CD4-positive, alpha-beta T cell treated with Interleukin-12 subunit alpha and Interleukin-12 subunit beta, for 1 hour (primary cell): ENCODE results near the gene ARHGAP27.
"Not testable (repeated sequence)": the region's sequence is repeated elsewhere in the genome, so short reads cannot be mapped to it uniquely, and the experiment has no call there.

Experiments
- DNase-seq: peaks from one replicate; pipeline ENCODE4 v3.0.0-alpha.2; 2020

ARHGAP27 gene

DNA sequence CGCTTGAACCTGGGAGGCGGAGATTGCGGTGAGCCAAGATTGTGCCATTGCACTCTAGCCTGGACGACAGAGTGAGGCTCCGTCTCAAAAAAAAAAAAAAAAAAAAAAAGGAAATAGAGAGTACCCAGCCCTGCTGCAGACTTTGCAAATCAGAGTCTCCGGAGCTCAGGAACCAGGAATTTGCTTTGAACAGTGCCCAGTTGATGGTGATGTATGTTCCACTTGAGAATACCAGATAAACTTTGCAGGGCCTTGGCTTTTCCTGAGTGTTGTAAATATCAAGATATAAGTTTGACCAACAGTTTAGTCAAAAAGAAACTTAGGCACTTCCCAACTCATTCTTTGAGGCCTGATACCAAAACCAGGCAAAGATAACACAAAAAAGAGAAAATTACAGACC lies 85.2 kb downstream of the ARHGAP27 start:
- no peak for DNase-seq

DNA sequence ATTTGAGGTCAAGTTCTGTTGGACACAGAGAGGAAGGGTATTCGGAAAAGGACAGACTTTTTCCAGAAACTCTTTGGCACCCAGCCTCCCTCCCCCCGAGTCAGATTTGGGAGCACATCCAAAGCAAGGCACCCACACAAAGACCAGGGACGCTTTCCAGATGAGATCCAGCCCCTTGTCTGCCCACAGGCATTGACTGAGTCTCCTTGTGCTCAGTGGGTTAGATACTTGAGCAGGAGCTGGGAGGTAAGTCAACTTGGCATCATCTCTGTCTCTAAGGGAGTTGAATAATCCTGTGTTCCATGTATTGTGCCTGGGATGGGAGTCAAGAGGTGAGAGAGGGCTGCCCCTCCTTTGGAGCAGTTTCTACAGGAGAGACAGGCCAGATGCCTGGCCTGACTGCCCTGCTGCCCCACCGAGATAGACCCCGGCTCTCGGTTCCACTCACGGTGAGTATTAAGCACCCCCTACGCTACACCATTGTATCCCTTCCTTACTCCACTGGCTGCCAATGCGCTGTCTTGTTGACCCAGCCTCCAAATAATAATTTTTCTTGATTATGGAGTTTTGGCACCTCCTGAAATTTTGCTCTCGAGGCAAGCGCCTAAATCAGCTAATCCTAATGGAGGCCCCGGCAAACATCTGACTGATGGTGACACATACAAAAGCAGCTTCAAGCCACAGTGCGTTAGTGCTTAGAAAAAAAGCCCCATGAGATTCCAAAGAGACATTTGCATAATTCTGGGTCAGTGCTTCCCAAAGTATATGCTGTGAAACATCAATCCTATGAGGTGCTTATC lies 86.3 kb downstream of the ARHGAP27 start:
- no peak for DNase-seq

DNA sequence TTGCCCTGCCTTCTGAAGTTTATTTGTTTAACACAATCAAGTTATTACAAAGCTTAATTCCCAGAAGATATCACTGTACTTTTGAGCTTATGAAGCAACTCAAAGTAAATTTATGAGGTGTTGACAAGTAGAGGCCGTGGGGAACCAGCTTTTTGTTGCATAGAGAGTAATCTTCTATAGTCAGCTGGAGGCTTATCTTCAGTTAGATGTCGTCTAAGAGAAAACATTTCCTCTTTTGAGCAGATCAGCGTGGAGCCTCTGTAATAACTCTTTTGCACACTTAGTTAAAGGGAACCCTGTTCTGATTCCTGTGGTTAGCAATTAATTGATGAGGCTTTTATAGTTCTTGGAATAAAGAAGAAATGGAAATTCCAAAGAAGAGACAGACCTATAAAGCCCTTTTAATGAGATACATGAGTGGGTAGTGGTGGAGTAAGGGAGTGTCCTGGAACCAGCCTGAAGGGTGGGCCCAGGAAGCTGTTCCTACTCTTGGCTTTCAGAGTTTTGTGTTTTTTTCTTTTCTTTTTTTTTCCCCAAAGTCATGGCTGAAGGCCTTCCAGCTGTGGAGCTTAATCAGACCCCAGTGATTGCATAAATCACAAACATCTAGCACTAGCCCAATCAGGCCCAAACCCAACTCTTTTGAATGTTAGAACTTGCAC lies 87.0 kb downstream of the ARHGAP27 start:
- no peak for DNase-seq

DNA sequence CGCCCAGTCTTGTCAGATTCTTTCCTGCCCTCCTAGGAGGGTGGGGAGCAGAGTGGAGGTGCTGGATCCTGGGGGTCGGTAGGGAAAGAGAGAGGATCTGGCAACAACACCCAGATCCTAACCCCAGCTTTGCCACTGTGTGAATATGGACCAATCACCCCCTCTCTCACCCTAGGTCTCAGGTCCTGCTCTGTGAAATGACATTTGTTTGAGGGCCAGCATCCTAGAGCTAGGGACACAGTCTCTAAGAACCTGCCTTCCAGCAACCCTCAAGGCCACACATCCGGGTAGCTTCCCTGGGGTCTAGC lies 87.5 kb downstream of the ARHGAP27 start:
- no peak for DNase-seq

DNA sequence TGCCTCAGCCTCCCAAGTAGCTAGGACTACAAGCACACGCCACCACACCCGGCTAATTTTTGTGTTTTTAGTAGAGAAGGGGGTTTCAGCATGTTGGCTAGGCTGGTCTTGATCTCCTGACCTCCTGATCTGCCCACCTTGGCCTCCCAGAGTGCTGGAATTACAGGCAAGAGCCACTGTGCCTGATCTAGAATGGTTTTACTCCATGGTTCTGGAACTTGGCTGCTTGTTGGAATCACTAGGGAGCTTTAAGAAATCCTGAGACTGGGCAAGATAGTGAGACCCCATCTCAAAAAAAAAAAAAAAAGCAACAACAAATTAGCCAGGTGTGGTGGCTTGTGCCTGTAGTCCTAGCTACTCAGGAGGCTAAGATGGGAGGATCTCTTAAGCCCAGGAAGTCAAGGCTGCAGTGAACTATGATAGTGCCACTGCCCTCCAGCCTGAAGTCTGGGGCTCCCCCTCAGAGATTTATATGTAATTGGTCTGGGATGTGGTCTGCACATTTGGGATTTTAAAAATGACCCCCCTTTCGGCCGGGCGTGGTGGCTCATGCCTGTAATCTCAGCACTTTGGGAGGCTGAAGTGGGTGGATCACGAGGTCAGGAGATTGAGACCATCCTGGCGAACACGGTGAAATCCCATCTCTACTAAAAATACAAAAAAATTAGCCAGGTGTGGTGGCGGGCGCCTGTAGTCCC lies 88.6 kb downstream of the ARHGAP27 start:
- not testable (repeated sequence) for DNase-seq
